ENCODE results near the gene CCNQ. TPM values are rescaled to one million over a fixed set of nuclear protein-coding genes. Genes with fewer than 3 reads are reported as not detected.

The CCNQ gene
- total RNA-seq, 1 experiment from 2014 or later, result 20.3 TPM

DNA sequence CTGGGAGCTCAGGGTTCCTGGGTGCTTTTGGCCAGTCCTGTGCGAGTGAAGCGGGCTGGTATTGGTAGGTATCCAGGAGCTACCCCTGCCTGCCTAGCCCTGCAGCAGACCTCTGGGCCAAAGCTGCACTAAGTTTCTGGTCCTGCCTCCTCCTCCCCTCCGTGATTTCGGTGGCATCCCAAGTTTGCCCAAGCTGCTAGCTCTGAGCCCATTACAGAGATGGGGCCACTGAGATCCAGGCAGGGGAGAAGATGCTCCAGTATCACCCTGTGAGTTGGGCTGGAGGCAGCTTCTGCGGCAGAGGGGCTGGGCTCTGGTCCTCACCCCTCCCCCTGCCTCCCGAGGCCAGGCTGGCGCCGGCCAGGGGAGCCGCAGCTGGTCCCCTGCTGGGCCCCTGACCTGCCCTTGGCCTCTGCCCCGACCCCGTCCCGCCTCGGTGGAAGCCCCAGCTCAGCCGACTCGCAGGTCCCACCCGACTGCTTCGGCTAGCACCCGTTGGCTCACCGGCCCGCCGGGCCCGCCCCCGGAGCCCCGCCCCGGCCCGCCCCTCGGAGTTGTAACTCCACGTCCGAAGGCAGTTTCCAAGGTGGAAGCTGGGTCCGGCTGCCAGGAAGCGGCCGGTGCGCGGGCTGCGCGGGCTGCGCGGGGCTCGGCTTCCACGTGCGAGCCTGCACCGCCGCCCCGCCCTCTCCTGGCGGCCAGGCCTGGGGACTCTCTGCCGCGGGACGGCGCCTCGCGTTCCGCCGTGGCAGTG is 47.9 kb upstream of the CCNQ start, which contains the start of gene DUSP9:
Gene DUSP9 (plus strand): TSS at position 584 of the 754 bp plus-strand sequence. CDS start 751 bp downstream, outside the sequence.
- no peak within 1 kb of the TSS for H2AFZ ChIP-seq (ENCODE audit: low read depth, low read length, poor library complexity, severe bottlenecking)
- DNase-seq (ENCODE audit: low read depth, low spot score) (no peak), ATAC-seq (peak; percentile 69)
- H3K27ac ChIP-seq (ENCODE audit: low read depth, low read length), result no peak within 1 kb of the TSS
- no peaks in the 10 kb centered on the region for H3K79me2 ChIP-seq (ENCODE audit: insufficient read depth, low read length)
- intact Hi-C loops (cut with micrococcal nuclease), result no loop called here
- CTCF ChIA-PET, result interaction anchor here (0.6 to 1.5 kb wide), 5 partner anchors 9 to 107 kb away, joined by 3 to 5 read pairs (median 3); no protein-coding TSS in a partner anchor
- peak within 1 kb of the TSS; percentile 67 for H3K4me2 ChIP-seq (ENCODE audit: low read length)
- no TSS peak for BruUV-seq (replicated peaks)
- POLR2A ChIA-PET, result no interaction called here
- no peaks in the 10 kb centered on the region for H3K27me3 ChIP-seq (ENCODE audit: insufficient read depth, low read length)
- H3K9me2 ChIP-seq (ENCODE audit: insufficient read depth), result no peaks in the 10 kb centered on the region
- no peaks in the 10 kb centered on the region for H3K36me3 ChIP-seq (ENCODE audit: control insufficient read depth in 1 of 2, insufficient read depth in 2 of 2, low read length in 2 of 2)
- RAD21 ChIA-PET (ENCODE audit: low non-redundant PET in 1 of 2, low total read pairs in 2 of 2, uncharacterized antibody in 2 of 2, unreplicated experiment in 2 of 2), result no interaction called here
- H3K9me3 ChIP-seq (ENCODE audit: control insufficient read depth in 1 of 2, insufficient read depth in 1 of 2, low read depth in 1 of 2, low read length in 2 of 2), result no peaks in the 10 kb centered on the region
- H4K20me1 ChIP-seq (ENCODE audit: insufficient read depth), result no peaks in the 10 kb centered on the region
- TF ChIP-seq ZFX (IDR thresholded peaks at IDR 0.05) (0 out of 2 replicates have a peak, but pooled peaks have one; percentile 30), SP1 (IDR thresholded peaks at IDR 0.05; ENCODE audit: low read depth) (no peak), POLR2AphosphoS5 (IDR thresholded peaks at IDR 0.05; ENCODE audit: low read depth, low read length) (no peak)
- TF ChIP-seq, protein P1, sequence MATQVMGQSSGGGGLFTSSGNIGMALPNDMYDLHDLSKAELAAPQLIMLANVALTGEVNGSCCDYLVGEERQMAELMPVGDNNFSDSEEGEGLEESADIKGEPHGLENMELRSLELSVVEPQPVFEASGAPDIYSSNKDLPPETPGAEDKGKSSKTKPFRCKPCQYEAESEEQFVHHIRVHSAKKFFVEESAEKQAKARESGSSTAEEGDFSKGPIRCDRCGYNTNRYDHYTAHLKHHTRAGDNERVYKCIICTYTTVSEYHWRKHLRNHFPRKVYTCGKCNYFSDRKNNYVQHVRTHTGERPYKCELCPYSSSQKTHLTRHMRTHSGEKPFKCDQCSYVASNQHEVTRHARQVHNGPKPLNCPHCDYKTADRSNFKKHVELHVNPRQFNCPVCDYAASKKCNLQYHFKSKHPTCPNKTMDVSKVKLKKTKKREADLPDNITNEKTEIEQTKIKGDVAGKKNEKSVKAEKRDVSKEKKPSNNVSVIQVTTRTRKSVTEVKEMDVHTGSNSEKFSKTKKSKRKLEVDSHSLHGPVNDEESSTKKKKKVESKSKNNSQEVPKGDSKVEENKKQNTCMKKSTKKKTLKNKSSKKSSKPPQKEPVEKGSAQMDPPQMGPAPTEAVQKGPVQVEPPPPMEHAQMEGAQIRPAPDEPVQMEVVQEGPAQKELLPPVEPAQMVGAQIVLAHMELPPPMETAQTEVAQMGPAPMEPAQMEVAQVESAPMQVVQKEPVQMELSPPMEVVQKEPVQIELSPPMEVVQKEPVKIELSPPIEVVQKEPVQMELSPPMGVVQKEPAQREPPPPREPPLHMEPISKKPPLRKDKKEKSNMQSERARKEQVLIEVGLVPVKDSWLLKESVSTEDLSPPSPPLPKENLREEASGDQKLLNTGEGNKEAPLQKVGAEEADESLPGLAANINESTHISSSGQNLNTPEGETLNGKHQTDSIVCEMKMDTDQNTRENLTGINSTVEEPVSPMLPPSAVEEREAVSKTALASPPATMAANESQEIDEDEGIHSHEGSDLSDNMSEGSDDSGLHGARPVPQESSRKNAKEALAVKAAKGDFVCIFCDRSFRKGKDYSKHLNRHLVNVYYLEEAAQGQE (IDR thresholded peaks at IDR 0.05; ENCODE audit: low read depth), result no peak
- H3K9ac ChIP-seq (ENCODE audit: low read length), result peak within 1 kb of the TSS; percentile 33; the same call in 1 of the 2 replicates
- H3K4me3 ChIP-seq (replicated peaks in 1 of 2; ENCODE audit: low read depth in 1 of 2, low read length in 2 of 2), result peak within 1 kb of the TSS; percentile 27 to 48
- H3K4me1 ChIP-seq (ENCODE audit: control insufficient read depth in 1 of 2, insufficient read depth in 2 of 2, low read length in 2 of 2), result peaks cover 3 to 21% of the 10 kb centered on the region in 2 experiments; a peak in 2 of 4 replicates
